GM21825 (cell line): Measurements from ENCODE around the gene ARL15.

Experiments
- ATAC-seq: cut with Tn5 transposase; IDR thresholded peaks from one replicate; pipeline ENCODE4 v1.9.1; 2021; ENCODE audit warnings: mild to moderate bottlenecking, moderate library complexity; ENCODE audit not compliant: unreplicated experiment

ARL15 gene

DNA sequence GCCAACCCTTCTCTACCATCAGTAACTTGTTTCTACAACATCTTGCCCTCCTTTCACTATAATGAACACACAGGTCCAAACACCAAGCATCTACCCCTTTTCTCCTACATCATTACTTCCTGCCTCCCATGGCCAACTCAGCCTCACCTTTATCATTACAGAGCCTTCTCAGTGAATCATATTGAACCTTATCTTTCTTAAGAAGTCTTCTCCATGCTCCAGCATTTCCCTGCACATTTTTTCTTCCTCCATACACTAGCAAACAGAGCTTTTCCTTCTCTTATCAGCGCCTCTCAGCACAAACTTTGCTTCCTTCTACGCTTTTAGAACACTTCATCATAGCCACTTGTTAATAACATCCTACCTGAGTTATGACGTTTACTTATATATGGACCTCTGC lies 148.2 kb downstream of the ARL15 start:
- ATAC-seq = no peak

DNA sequence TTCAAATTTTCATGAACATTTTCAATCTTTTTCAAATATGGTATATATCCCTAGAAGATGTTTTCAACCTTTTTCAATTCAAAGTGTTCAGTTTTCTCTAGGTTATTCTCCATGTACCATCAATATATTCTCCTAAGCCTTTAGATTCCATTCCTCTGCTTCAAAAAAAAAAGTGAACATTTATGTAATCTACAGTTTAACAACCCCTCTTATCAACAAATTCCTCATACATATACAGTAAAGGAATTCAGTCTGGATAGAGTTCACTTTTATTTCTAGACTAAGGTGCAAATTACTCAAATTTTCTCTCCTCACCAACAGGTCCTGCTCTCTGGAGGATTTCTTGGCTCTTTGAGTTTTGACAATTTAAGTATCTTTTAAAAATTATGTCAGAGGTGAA lies 150.0 kb downstream of the ARL15 start:
- no peak for ATAC-seq

DNA sequence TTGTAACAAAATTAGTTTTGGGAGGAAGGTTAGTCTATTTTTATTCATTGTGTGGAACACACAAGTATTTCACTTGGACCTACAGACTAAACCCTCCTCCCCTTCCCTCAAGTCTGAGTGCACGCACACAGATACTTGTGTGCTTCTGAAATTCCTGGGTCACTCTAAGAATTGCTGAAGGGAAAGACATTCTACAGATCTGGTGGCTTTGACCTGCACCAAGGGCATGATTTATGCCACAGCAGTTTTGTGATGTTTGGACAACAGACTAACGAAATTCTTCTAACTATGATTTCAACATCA lies 150.5 kb downstream of the ARL15 start:
- no peak for ATAC-seq

DNA sequence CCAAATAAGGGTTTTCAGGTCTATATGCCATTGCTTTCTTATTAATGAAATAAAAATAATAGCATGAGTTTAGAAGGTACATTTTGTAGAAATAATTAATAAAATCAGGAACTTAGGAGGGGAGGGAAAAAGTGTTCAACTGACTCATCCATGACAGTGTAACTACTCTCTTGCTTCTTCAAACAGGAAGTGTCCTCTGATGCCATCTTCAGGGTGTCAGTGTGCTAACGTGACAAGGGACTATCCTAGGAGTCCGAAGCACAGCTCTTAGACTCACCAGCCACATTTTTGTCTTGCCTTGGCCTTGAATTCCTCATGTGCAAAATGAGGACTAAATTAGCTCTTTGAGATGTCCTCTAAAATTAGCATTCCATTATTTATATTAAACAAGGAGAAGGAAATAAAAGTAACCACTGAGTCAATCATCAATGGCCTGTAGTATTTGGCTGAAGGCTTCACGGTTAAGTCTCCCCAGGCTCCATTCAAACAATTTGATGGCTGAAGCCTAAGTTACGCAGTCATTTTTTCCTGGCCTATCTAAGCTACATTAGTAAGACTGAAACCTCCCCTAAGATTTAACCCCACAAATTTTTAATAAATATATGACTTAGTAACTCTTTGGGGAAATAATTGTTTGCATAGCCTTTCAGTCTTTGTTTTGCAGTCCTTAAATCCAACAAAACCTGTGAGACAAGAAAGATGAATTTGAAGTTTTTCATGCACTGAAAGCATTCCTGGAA lies 151.1 kb downstream of the ARL15 start:
- peak; percentile 76 for ATAC-seq

DNA sequence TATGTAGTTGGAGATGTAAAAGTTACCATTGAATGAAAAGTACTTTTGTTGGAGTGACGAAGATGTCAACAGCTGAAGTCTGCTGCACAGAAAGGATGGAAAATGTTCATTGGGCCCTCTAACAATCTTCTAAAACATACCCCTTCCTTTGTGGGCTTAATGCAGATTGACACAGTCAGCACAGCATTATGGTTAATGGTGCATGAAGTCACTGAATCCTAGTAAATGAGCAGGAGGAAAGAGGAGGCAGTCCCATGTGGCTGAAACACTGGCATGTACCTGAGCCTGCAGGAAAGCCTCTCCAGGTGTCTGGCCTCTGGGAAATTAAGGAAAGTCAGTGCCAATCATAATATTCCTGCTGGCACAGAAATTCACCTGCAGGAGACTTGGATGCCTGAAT lies 153.8 kb downstream of the ARL15 start:
- ATAC-seq = no peak

DNA sequence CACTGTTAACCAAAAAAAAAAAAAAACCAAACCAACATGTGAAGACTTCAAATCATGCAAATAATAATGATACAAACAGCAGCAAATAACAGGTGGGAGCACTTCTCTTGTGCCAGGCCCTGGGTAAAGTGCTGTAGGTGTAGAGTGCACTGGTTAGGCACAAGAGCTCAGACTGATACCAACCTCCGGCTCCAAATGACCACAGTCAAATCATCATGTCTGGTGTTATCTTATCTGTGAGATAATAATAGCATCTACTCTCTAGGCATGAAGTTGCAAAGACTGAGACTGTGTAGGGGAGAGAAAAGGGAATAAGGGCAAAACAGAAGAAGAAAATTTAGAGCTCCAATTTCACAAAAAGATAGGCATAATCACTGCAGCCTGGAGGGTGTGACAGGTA lies 159.5 kb downstream of the ARL15 start:
- ATAC-seq = no peak

DNA sequence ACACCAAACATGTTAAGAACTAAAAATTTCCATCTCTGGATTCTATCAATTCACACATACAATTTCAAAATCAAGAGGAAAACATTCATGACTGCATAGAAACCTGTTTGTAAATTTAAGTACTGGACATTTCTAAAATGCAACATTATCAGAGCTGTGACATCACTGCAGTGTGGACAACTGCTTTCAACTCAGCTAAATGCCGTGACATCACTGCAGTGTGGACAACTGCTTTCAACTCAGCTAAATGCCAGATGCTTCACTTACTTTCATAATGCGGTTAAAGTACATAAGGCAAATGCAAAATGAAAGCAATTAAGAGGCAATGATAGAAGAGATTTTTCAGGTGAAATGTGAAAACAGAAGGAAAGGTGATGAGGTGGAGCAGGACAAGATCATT lies 161.5 kb downstream of the ARL15 start:
- ATAC-seq = no peak

DNA sequence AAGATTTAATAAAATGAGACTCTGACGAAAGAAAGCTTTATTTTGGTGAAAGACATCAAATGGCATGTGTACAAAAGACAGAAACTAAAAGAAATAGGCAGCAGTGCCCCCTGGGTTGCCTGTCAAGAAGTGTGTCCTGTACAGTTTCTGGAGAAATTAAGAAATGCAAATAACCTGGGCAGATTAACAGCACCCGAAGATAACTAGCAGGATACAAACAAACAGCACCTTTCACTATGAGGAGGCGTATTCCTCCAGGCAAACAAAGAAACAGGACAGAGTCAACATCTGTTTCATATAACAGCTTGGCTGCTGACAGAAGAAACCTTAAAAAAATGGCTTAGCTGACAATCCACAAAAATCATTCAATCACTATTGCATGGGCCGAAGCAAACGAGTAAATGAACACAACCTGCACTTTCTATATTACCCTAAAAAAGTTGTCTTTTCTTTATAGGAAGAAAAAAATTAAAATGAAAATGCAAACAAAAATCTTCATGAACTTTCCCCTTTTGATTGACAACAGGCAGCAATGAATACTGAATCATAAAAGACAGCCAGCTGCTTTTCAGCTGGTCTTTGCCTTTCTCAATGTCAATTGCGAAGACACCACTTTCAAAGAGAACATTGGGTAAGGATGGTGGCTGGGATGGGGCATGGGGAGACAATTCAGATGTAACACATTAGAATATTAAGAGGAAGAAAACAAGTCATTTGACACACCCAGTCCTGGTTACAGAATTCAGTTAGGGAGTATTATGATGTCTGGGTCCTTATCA lies 162.1 kb downstream of the ARL15 start:
- no peak for ATAC-seq

DNA sequence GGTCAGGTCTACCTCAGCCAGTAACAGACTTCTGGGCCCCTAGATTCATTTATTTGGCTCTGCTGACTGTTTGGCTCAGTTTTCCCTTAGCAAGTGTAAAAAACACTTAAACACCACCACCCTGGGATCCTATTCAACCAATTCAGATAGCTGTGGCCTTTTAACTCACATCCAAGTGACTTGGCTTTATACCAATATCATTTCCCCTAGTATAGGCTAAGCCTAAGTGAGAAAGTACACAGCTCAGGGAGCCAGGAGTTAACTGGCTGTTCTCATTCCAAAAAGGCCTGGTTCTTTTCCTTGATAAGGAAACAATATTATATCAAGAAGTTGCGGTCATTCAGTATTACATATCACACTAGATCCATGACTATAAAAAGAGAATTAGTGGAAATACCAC lies 163.5 kb downstream of the ARL15 start:
- ATAC-seq = no peak

DNA sequence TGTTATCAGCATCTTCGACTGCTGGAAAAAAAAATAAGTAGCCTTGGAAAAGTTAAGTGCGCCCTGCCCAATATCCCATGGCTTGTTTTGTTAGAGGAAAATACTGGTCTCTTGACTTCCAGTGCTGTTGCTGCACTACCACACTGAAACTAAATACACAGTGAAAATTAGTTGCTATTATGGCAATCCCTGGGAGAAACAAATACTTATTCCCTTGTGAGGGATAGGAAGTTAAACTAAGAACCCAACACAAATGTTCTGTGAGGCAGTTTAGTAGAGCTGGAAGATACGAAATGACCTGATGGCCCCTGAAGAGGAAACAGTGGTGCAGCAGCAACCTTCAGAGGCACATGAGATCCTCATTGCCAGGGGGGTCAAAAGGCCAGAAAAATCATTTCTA lies 164.0 kb downstream of the ARL15 start:
- ATAC-seq = no peak

DNA sequence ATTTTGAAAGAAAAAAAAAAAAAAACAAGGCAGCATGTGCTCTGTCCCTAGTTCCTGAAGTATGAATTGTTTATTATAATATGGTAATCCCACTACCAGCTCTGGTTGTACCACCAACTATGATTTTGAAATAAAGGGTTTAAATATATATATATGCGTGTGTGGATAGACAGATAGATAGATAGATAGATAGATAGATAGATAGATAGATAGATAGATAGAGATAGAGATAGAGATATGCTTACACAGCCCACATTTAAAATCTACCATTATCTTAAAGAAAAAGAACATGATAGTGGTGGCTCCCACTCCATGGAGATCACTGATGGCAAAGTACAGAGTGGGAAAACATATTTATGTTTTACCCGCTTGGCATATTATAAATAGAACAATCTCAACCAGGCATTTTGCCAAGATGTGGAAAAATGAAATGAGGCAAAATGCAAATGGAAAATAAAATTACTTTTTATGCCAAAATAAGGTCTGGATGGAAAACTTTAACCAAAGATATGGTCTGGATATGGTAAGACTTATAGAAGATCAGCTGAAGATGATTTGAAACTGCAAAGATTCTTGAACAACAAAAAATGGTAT lies 170.0 kb downstream of the ARL15 start:
- ATAC-seq = no peak

DNA sequence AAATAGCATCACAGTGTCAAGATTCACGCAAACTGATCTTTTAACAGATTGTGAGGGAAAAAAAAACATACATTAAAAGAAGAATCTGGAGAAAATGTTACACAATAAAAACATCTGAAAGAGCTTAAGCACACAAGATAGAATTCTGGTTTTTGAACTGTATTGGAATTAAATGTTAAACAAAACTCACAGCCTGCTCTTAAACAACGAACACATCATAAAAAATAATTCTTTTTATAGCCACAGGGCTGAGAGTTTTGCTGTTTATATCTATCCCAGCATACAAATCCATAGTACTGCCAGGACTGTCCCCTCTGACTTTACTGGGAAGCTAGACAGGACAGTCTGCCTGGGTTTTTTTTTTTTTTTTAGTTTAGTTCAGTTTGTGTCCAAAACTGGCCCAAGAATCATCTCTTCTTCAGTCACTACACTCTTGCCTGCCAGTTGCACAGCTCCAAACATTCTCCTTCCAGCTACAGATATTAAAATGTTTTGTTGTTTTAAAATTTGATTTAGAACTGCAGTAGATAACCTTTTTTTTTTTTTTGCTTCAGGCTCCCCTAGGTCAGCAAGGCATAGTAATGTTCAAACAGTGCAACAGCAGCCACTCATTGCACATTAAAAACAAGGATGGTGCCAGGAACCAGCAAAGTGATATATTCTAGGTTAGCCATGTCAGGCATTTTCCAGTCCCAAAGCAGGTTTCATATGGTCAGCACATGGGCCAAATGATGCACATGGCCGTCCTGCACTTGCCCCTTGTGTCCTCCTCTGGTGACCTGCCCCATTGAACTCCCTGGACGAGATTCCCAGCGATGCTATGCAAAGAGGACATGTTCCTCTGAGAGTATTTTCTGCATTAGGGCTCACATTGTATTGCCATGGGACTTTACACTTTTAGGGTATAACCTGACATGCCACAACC lies 173.6 kb downstream of the ARL15 start:
- no peak for ATAC-seq

DNA sequence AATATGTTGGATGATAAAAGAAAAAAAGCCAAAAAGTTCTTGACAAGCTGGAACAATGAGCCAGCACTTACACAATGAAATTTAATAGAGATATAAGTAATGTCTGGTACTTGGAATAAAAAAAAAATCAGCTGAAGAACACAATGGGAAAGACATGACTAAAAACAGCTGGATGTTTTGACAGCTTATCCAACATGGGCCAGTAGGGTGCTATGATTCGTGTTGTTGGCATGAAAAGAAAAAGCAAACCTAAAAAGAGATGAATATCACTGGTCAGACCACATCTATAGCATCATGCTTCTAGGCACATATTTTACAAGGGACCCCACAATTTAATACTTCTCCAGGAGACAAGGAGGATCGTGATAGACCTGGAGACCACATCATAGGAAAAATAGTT lies 175.3 kb downstream of the ARL15 start:
- no peak for ATAC-seq

DNA sequence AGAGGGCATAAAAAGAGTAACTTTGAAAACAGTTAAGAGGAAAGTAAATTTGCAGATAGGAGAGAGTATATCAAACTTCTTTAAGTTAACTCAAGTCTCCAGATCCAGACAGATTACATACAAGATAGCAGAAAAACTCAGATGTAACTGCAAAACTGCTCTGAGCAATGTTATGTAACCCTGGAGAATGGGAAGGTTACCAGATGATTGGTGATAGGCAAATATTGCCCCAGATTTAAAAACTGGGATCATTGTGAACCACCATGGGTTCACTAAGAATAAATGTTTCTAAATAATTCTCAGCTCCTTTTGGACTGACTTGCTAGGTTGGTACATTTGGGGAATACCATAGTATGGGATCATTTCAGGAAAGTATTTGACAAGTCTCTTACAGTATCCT lies 176.5 kb downstream of the ARL15 start:
- no peak for ATAC-seq

DNA sequence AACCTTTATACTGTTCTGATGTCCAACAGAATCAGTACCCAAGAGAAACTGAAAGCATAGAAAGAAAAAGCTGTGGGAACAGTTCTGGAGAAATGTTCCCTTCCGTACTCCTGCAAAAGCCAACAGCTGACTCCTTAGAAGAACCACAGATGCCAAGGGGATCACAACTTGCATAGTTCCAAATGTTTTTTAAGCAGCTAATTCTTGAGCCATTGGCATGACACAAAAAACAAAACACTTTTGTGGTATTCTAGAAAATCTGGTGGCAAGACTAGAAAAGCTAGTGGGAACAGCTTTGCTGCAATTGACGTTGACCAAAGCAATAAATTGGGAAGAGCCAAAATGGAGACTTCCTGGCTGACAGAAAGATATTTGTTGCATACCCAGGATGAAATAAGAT lies 189.9 kb downstream of the ARL15 start:
- no peak for ATAC-seq

DNA sequence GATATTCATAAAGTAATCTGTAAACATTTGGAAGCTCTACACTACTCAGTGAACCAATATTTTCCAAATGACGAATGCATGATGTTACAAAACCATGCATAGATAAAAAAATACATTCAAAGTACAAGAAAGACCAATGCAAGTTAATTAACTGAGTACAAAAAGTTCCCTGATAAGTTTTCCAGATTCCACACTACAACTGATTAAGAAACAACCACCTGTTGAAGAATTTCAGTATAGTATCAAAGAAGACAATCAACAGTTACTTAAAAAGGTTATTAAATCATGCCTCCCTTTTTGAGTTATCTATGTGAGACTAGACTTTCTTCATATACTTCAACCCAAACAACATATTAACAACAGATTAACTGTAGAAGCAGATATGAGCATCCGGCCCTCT lies 192.4 kb downstream of the ARL15 start:
- ATAC-seq = no peak

DNA sequence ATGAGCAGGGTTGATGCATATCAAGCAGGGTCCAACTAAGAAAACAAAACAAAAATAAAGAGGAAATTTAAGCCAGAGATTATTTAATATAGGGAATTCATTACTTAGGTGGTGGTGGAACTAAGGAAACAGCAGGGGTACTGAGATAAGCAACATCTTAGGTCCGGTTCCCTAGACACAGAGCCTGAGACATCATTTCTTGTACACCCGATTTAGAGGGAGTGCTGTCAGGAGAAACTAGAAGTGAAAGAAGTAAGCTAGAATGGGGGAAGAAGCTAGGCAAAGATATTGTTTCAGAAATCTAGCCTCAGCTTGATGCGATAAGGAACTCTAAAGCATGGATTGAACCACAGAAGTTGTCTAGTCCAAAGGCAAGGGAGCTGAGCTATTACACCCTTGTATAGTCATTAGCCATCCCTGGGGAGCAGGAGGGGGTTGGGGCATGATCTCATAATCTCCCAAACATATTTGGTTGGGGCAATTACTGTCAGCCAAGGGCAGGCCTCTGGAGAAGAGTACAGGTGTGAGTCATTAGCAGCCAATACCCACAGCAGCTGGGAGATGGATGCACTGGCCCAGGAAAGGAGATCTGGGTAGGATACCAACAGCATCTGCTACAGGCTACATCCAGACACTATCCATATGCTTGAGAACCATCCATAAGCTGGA lies 194.5 kb downstream of the ARL15 start:
- ATAC-seq = no peak

DNA sequence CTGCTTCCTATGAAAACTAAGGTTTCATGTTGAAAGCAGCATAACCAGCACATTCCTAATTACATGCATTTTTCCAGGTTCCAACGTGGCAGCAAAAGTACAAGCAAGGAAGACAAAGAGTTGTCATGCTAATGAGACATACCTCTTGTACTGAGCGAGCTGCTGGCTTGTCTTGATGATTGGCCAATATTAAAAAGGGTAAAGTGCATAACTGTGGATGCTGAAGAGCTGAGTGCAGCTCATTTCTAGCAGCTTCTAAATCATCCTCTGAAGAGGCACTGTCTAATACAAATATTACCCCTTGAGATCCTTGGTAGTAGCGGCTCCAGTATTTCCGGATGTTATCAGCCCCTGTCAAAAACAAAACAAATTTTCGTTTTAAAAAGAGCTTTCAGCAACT lies 197.3 kb downstream of the ARL15 start:
- ATAC-seq = no peak

DNA sequence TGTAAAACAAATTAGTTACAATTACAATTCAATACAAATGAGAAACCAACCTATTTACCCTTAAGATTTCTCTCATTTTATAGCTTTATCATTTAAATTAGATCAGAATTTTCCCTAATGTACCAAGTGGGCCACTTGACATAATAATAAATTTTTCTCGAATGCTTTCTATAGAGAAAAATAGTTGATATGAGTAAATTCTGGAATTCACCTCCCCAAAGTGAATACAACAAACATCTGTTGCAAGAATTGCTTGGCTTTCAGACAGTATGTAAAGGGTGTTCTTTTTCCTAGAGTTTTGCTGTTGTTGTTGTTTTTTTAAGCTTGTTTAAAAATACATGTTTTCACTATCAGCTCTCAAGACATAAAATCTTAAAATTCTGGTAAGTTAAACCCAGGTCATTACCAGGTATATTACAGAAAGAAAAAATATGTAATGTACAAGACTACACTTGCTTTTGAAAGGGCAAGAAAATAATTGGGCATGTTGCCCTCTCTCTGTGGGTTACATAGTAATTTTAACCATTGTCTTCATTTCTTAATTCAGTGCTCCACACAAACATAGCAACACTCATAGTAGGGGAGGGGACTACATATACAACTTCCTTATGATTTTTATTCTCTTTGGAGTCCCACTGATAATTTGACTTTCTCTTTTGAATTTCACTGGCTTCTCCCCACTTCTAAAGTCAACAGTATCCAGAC lies 200.6 kb downstream of the ARL15 start:
- ATAC-seq = no peak

DNA sequence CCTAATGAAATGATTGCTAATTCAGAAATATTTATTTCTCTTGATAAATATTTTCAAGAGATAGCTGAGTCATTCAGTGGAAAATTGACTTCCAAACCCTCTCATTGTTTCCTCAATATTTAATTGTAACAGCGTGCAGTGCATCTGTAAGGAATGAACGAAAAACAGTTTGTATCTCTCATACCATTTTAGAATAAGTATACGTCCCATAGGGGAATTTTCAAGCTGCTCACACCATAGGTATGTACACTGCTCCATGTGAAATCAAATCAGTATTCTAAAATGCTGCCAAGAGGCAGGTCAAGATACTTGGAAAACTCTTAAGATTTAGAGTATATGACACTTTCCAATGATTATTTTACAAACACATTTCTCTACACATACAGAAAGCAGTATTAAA lies 202.2 kb downstream of the ARL15 start:
- ATAC-seq = no peak
